ENCODE data around the gene ACVR1B.
A peak's percentile ranks its signal among the peaks of the same experiment; 100 is the strongest.

Gene ACVR1B

GRCh38 chr12:52003016-52003550, 51.6 kb downstream of the ACVR1B start:
- no peak overlapping the region for H2AFZ ChIP-seq (ENCODE audit: low read length)
- H3K4me2 ChIP-seq (ENCODE audit: low read depth, low read length) = no peak overlapping the region
- no peak overlapping the region for H3K9ac ChIP-seq (ENCODE audit: low read length)
- no peaks in the 10 kb centered on the region for H4K20me1 ChIP-seq (ENCODE audit: insufficient read depth, low read length)
- H3K9me3 ChIP-seq (replicated peaks; ENCODE audit: insufficient read depth, low read length) = no peaks in the 10 kb centered on the region
- no peak overlapping the region for H3K27ac ChIP-seq (ENCODE audit: low read length)
- H3K79me2 ChIP-seq (ENCODE audit: low read length) = no peaks in the 10 kb centered on the region
- no peaks in the 10 kb centered on the region for H3F3A ChIP-seq (ENCODE audit: insufficient read depth, low read length)
- no peaks in the 10 kb centered on the region for H3K36me3 ChIP-seq (replicated peaks; ENCODE audit: insufficient read depth, low read length)
- TF ChIP-seq EZH2phosphoT487 (IDR thresholded peaks at IDR 0.05; ENCODE audit: low read length) (no peak), EZH2 (optimal IDR thresholded peaks at IDR 0.05; ENCODE audit: low read depth, low read length) (no peak)
- TF ChIP-seq, protein P1, sequence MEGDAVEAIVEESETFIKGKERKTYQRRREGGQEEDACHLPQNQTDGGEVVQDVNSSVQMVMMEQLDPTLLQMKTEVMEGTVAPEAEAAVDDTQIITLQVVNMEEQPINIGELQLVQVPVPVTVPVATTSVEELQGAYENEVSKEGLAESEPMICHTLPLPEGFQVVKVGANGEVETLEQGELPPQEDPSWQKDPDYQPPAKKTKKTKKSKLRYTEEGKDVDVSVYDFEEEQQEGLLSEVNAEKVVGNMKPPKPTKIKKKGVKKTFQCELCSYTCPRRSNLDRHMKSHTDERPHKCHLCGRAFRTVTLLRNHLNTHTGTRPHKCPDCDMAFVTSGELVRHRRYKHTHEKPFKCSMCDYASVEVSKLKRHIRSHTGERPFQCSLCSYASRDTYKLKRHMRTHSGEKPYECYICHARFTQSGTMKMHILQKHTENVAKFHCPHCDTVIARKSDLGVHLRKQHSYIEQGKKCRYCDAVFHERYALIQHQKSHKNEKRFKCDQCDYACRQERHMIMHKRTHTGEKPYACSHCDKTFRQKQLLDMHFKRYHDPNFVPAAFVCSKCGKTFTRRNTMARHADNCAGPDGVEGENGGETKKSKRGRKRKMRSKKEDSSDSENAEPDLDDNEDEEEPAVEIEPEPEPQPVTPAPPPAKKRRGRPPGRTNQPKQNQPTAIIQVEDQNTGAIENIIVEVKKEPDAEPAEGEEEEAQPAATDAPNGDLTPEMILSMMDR (IDR thresholded peaks at IDR 0.05; ENCODE audit: low read length) = no peak
- H3K4me1 ChIP-seq (ENCODE audit: low read length) = no peaks in the 10 kb centered on the region
- no peak overlapping the region for H3K4me3 ChIP-seq (ENCODE audit: low read length)
- H3K27me3 ChIP-seq (replicated peaks; ENCODE audit: insufficient read depth, low read length) = peaks cover 42% of the 10 kb centered on the region
- no peak for DNase-seq
- H3K9me2 ChIP-seq (replicated peaks; ENCODE audit: insufficient read depth, low read length) = no peaks in the 10 kb centered on the region

- Histone ChIP-seq H3K4me3 (ENCODE audit: low read length) (no peak overlapping the region), H3K9me3 (replicated peaks; ENCODE audit: insufficient read depth, low read length) (no peaks in the 10 kb centered on the region), H3F3A (ENCODE audit: insufficient read depth, low read length) (no peaks in the 10 kb centered on the region), H3K9ac (ENCODE audit: low read length) (no peak overlapping the region), H3K27me3 (replicated peaks; ENCODE audit: insufficient read depth, low read length) (peaks cover 47% of the 10 kb centered on the region), H3K79me2 (ENCODE audit: low read length) (no peaks in the 10 kb centered on the region), H3K36me3 (replicated peaks; ENCODE audit: insufficient read depth, low read length) (no peaks in the 10 kb centered on the region), H2AFZ (ENCODE audit: low read length) (no peak overlapping the region), H3K4me1 (ENCODE audit: low read length) (no peaks in the 10 kb centered on the region), H4K20me1 (ENCODE audit: insufficient read depth, low read length) (no peaks in the 10 kb centered on the region), H3K9me2 (replicated peaks; ENCODE audit: insufficient read depth, low read length) (no peaks in the 10 kb centered on the region), H3K27ac (ENCODE audit: low read length) (no peak overlapping the region), H3K4me2 (ENCODE audit: low read depth, low read length) (no peak overlapping the region)
- DNase-seq = no peak
- no peak for TF ChIP-seq EZH2phosphoT487 (IDR thresholded peaks at IDR 0.05; ENCODE audit: low read length)
- TF ChIP-seq, protein P1 (IDR thresholded peaks at IDR 0.05; ENCODE audit: low read length) = no peak
- no peak for TF ChIP-seq EZH2 (optimal IDR thresholded peaks at IDR 0.05; ENCODE audit: low read depth, low read length)
Measured at GRCh38 chr12:52003591-52003990, 52.1 kb downstream of the ACVR1B start.

DNA sequence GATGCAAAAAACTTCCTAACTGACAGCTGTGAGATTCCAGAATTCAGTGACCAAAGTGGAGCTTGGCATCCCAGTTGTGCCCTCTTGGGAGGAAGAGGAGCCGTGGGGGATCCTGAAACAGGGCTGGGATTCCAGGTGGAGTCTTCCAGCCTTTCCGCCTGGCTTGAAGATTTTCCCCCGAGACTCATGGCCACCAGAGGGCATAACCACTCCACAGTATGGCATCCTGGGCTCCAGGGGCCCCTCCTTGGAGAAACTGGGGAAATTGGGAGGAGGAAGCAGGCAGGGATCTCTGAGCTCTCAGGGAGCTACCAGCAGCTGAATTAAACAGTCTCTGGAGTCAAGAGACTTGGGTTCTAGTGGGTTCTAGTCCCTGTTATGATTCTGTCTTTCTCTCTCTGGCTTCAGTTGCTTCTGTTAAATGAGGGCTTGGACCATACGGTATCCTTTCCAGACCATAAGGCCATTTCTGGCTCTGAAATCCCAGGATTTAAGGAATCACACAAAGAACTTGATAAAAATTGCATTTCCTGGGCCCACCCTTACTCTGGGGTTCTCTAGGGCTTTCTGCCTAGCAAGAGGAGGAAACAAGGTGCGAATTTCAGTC, 52.6 kb downstream of the ACVR1B start:
- no peak for DNase-seq

More for the DNA sequence above, 52.6 kb downstream of the ACVR1B start:
- no peak overlapping the region for H3K27ac ChIP-seq (ENCODE audit: low read length)
- no peaks in the 10 kb centered on the region for H3K9me3 ChIP-seq (replicated peaks; ENCODE audit: insufficient read depth, low read length)
- H3K9ac ChIP-seq (ENCODE audit: low read length) = no peak overlapping the region
- no peak overlapping the region for H2AFZ ChIP-seq (ENCODE audit: low read length)
- TF ChIP-seq EZH2 (optimal IDR thresholded peaks at IDR 0.05; ENCODE audit: low read depth, low read length) (no peak), EZH2phosphoT487 (IDR thresholded peaks at IDR 0.05; ENCODE audit: low read length) (no peak)
- TF ChIP-seq, protein P1 (IDR thresholded peaks at IDR 0.05; ENCODE audit: low read length) = peak; percentile 58
- no peaks in the 10 kb centered on the region for H3K4me1 ChIP-seq (ENCODE audit: low read length)
- H3K4me2 ChIP-seq (ENCODE audit: low read depth, low read length) = no peak overlapping the region
- no peaks in the 10 kb centered on the region for H3K79me2 ChIP-seq (ENCODE audit: low read length)
- no peaks in the 10 kb centered on the region for H4K20me1 ChIP-seq (ENCODE audit: insufficient read depth, low read length)
- H3K9me2 ChIP-seq (replicated peaks; ENCODE audit: insufficient read depth, low read length) = no peaks in the 10 kb centered on the region
- H3K36me3 ChIP-seq (replicated peaks; ENCODE audit: insufficient read depth, low read length) = no peaks in the 10 kb centered on the region
- H3K4me3 ChIP-seq (ENCODE audit: low read length) = no peak overlapping the region
- no peaks in the 10 kb centered on the region for H3F3A ChIP-seq (ENCODE audit: insufficient read depth, low read length)
- peaks cover 53% of the 10 kb centered on the region for H3K27me3 ChIP-seq (replicated peaks; ENCODE audit: insufficient read depth, low read length)

Measured in MM.1S (cell line).